GM12891 (cell line): ENCODE measurements around the gene DNAJC28.

Experiments
- PAX5 ChIP-seq: IDR thresholded peaks from 2 replicates; pipeline ENCODE4 v1.6.1; 2011; ENCODE audit warnings: low read length, moderate library complexity, mild to moderate bottlenecking; ENCODE audit not compliant: insufficient read depth, severe bottlenecking
- POLR2A ChIP-seq: IDR thresholded peaks from 2 replicates; pipeline ENCODE4 v1.6.1; 2011; ENCODE audit warnings: low read depth, low read length, control low read depth
- POLR2AphosphoS5 ChIP-seq: IDR thresholded peaks from 2 replicates; pipeline ENCODE4 v1.6.1; 2011; ENCODE audit warnings: low read depth, low read length, control low read depth
- SPI1 ChIP-seq: IDR thresholded peaks from 2 replicates; pipeline ENCODE4 v1.6.1; 2011; ENCODE audit warnings: low read depth, low read length, control low read depth
- TAF1 ChIP-seq: IDR thresholded peaks from 2 replicates; pipeline ENCODE4 v1.6.1; 2011; ENCODE audit warnings: low read depth, low read length, control low read depth

DNA sequence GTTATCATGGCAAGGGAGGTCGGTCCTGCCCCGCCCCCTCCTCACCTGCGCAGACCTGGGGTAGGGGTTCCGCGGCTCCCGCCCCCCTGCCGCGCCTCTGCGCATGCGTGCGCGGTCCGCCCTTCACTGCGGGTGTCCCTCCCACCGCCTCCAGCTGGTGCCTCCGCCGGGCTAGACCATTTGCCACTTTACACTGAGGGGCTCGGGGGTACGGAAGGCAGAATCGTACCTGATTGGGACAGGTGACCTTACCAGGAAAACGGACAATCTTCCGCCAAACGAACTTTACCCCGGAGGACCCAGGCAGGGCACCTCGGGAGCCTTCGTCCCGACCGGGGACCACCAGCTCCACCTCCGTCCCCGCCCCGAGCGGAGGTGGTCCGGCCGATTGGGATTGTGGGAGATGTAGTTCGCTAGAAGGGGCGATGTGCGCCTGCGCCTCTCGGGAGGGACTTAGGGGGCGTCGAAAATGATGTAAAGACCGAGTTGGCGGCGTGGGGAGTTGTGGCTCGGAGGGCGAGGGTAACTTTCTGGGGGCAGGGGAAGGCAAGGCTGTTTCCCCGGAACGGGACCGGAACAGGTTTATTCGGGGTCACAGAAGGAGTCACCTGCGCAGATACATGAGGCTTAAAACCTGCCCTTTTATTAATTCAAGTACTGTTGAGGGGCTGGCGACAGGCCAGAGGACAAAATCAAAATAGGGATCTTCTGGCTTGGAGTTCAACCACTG is at the start of gene DNAJC28:
- TF ChIP-seq TAF1 = no peak
- no peak; the same call in 1 of the 2 replicates for TF ChIP-seq POLR2A
- TF ChIP-seq POLR2AphosphoS5 = peak; percentile 62; the same call in 1 of the 2 replicates
- no peak for TF ChIP-seq SPI1
- no peak for TF ChIP-seq PAX5
